HT-29 (cell line): ENCODE data around the gene ZNF274. TPM values are rescaled to one million over a fixed set of nuclear protein-coding genes. Genes with fewer than 3 reads are reported as not detected.
A peak's percentile ranks its signal among the peaks of the same experiment; 100 is the strongest.
"Not testable (repeated sequence)": the region's sequence is repeated elsewhere in the genome, so short reads cannot be mapped to it uniquely, and the experiment has no call there.

Experiments
- DNase-seq: peaks from one replicate; pipeline ENCODE4 v3.0.0-alpha.2; 2015; ENCODE audit warnings: low spot score
- total RNA-seq: library from RNA; depleted of rRNA; stranded (reverse); fragments of >200 nt; shearing (Covaris generic); gene quantifications from 2 replicates; pipeline ENCODE4 v1.2.3, GENCODE V29; 2014; rRNA removed

The ZNF274 gene
- total RNA-seq, result 11.1 and 19.7 TPM in 2 replicates

GRCh38 chr19:58182989-58183816 lies at the start of gene ZNF274:
Gene ZNF274 (plus strand): TSS chr19:58183061. CDS start chr19:58183966, 905 bp downstream.
- DNase-seq, result peak; percentile 78

- no peak for DNase-seq
Observed at GRCh38 chr19:58134244-58134643, 48.6 kb upstream of the ZNF274 start.

GRCh38 chr19:58145849-58146248 lies 37.0 kb upstream of the ZNF274 start:
- DNase-seq, result no peak

GRCh38 chr19:58147475-58147874 lies 35.4 kb upstream of the ZNF274 start:
- not testable (repeated sequence) for DNase-seq

- DNase-seq, result peak; percentile 73
Observed at GRCh38 chr19:58150328-58150921, 32.4 kb upstream of the ZNF274 start, which contains the start of gene ZNF329. Gene ZNF329 (minus strand): TSS chr19:58150789. CDS start chr19:58129503, 21,286 bp downstream.

GRCh38 chr19:58153386-58153785 lies 29.5 kb upstream of the ZNF274 start:
- no peak for DNase-seq

- no peak for DNase-seq
Observed at GRCh38 chr19:58154287-58154678, 28.6 kb upstream of the ZNF274 start.

- peak; percentile 54 for DNase-seq
Observed at GRCh38 chr19:58154679-58155648, 27.9 kb upstream of the ZNF274 start.

GRCh38 chr19:58157045-58157728 lies 25.7 kb upstream of the ZNF274 start:
- DNase-seq, result no peak

- no peak for DNase-seq
Observed at GRCh38 chr19:58166268-58166667, 16.6 kb upstream of the ZNF274 start.

GRCh38 chr19:58166708-58167280 lies 16.1 kb upstream of the ZNF274 start:
- DNase-seq, result no peak

GRCh38 chr19:58170860-58171259 lies 12.0 kb upstream of the ZNF274 start:
- no peak for DNase-seq

- DNase-seq, result peak; percentile 82
Observed at GRCh38 chr19:58181902-58182576, 822 bp upstream of the ZNF274 start.

- no peak for DNase-seq
Observed at GRCh38 chr19:58182577-58182988, 278 bp upstream of the ZNF274 start.

- DNase-seq, result no peak
Observed at GRCh38 chr19:58183817-58184215, 955 bp downstream of the ZNF274 start.

- peak; percentile 40 for DNase-seq
Observed at GRCh38 chr19:58196901-58197616, 14.2 kb downstream of the ZNF274 start.

- no peak for DNase-seq
Observed at GRCh38 chr19:58203814-58204475, 21.1 kb downstream of the ZNF274 start.

GRCh38 chr19:58204566-58204965 lies 21.7 kb downstream of the ZNF274 start:
- no peak for DNase-seq

GRCh38 chr19:58209577-58209976 lies 26.7 kb downstream of the ZNF274 start:
- DNase-seq, result no peak
